ENCODE data around the gene APBA1.

APBA1 gene

DNA sequence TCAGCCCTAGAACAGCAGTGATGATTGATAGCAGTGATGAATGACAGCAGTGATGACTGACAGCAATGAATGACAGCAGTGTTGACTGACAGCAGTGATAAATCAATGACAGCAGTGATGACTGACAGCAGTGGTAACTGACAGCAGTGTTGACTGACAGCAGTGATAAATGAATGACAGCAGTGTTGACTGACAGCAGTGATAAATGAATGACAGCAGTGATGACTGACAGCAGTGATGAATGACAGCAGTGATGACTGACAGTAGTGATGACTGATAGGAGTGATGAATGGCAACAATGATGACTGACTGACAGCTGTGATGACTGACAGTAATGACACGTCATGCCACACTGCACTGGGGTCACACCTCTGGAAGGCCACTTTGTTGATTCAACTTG, 240.4 kb downstream of the APBA1 start:
- TF ChIP-seq, protein P1, sequence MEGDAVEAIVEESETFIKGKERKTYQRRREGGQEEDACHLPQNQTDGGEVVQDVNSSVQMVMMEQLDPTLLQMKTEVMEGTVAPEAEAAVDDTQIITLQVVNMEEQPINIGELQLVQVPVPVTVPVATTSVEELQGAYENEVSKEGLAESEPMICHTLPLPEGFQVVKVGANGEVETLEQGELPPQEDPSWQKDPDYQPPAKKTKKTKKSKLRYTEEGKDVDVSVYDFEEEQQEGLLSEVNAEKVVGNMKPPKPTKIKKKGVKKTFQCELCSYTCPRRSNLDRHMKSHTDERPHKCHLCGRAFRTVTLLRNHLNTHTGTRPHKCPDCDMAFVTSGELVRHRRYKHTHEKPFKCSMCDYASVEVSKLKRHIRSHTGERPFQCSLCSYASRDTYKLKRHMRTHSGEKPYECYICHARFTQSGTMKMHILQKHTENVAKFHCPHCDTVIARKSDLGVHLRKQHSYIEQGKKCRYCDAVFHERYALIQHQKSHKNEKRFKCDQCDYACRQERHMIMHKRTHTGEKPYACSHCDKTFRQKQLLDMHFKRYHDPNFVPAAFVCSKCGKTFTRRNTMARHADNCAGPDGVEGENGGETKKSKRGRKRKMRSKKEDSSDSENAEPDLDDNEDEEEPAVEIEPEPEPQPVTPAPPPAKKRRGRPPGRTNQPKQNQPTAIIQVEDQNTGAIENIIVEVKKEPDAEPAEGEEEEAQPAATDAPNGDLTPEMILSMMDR (IDR thresholded peaks at IDR 0.05), result no peak

DNA sequence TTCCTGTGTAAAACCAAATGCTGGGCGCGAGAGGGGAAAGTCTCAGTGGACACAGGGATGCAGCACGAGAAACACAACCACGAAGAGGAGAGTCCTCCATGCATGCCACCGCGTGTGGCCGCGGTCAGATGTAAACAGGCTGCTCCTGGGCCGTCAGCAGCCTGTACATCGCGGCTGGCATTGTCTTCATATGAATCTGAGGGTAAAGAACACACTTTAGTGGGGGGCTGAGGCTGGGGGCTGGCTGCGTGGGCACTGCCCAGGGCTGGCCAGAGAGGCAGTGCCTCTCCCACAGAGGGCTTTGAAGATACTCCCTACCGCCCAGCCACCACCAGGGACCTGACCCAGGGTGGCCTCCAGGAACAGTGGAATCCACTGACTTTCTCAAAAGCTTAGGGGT, 241.0 kb downstream of the APBA1 start:
- TF ChIP-seq, protein P1 (IDR thresholded peaks at IDR 0.05), result no peak

DNA sequence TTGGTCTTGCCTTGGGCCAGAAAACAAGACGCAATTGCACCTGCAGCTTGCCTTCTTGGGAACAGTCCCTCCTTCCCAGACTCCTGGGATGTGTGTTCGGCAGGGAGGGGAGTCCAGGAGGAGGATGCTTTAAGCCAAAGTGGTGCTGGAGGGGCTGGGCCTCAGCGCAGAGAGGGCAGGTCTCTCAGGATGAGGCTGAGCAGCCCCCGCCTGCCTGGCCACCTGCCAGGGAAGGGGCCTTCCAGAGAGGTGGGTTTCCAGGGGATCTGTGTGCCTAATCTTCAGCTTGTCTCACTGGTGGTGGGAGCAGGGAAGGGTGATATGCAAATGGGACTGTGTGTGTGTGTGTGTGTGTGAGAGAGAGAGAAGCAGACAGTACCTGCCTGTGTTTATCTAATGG, 242.0 kb downstream of the APBA1 start:
- TF ChIP-seq, protein P1 (IDR thresholded peaks at IDR 0.05), result no peak

DNA sequence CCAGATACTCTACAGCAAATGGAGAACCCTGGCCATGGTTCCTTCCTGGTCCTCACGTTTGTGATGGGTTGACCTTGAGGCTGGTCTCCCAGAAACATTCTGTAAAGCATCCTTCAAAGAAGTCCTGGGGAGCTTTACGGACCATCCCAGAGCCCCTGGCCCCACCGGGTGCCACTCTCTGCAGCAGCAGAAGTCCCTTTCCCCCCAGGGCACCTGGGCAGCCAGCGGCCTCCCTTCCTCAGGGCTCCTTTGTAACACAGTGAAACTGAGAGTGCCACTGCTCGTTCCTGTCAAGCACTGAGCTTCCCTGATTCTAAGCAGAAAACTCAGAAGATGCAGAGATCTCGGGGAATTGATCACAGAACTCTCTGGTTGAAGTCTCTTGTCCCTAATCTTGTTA, 242.9 kb downstream of the APBA1 start:
- TF ChIP-seq, protein P1 (IDR thresholded peaks at IDR 0.05), result no peak

DNA sequence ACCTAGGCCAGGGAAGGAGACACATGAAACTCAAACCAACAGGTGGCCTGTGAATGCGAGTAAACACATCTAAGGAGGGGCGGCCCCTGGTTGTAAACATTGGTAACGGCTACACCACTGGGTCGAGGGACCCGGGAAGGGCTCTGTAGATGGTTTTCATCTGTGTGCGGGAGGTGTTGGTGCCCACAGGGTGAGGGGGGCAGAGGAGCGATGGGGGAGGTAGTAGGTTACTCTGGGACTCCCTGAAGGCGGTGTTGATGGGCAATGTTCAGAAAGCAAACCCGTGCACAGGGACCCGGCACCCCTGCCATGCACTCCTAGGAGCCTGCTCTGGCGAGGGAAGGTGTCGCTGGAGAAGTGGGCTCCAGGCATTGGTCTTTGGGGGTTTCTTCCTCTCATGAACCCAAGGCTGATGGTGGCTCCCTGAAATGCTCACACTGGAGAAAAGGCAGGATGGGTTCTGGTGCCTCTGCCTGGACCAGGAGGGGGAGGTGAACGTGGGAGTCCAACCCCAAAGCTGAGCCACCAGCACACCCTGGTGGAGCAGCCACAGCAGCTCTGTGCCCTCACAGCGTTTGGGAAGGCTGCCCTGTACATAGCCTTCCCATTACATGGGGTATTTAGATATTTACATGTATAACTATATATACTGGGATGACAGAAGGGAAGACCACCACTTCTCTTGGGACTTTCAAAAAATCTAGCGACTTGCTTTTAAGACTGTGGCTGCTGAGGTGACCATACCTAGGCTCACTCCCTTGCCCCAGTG, 244.0 kb downstream of the APBA1 start:
- TF ChIP-seq, protein P1 (IDR thresholded peaks at IDR 0.05), result no peak

DNA sequence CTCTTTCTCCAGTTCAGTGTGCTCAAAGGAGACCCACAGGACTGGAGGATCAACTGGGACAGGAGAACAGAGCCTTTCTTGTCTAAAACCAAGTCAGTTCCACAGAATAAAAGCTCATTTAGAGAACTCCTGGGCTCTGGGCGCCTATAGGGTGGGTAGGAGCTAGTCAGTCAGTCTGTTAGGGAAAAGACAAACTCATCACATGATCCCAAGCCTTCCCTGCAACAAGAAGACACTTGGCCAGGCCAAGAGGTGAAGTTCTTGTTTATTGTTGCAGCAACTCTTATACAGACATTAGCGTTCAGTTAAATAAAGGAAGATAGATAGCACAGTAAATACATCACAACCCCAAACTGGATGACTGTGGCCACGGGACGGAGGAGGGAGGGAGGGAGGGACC, 244.9 kb downstream of the APBA1 start:
- TF ChIP-seq, protein P1 (IDR thresholded peaks at IDR 0.05), result no peak

DNA sequence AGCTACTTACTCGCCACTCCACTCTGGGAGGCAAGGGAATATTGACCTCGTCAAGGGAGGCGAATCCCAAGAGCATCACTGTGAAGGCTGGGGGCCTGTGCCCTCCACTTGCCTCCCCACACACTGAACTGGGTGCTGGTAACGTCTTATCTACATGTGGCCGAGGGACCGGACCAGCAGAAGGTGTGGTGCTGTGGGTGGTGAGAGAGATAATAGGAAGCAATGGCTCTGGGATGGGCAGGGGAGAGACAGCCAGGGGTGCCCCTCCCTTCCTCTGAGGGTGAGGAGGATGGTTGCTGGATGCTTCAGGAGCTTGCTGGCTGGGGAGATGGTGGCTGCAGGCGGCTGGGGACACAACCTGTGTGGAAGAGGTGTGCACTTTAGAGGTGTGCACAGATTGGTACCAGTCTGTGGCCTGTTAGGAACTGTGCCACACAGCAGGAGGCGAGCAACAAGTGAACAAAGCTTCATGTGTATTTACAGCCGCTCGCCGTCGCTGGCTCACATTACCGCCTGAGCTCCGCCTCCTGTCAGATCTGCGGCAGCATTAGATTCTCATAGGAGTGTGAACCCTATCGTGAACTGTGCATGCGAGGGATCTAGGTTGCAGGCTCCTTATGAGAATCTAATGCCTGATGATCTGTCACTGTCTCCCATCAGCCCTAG, 246.9 kb downstream of the APBA1 start:
- TF ChIP-seq, protein P1 (IDR thresholded peaks at IDR 0.05), result no peak
